ENCODE data around the gene F2RL1.

DNA sequence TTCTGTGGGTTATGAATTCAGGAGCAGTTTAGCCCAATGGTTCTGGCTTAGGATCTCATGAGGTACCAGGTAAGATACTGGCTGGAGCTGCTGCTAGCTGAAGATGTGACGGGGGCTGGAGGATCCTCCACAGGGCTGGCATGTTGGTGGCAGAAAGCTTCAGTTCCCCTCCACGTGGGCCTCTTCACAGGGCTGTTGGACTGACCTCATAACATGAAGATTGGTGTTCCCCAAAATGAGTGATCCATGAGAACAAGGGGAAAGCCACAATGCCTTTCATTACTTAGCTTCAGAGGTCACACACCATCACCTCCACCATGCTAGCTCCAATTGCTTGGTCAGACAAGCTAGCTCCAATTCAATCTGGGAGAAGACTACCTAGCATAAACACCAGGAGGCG is 22.5 kb downstream of the F2RL1 start:
- TF ChIP-seq, protein P1, sequence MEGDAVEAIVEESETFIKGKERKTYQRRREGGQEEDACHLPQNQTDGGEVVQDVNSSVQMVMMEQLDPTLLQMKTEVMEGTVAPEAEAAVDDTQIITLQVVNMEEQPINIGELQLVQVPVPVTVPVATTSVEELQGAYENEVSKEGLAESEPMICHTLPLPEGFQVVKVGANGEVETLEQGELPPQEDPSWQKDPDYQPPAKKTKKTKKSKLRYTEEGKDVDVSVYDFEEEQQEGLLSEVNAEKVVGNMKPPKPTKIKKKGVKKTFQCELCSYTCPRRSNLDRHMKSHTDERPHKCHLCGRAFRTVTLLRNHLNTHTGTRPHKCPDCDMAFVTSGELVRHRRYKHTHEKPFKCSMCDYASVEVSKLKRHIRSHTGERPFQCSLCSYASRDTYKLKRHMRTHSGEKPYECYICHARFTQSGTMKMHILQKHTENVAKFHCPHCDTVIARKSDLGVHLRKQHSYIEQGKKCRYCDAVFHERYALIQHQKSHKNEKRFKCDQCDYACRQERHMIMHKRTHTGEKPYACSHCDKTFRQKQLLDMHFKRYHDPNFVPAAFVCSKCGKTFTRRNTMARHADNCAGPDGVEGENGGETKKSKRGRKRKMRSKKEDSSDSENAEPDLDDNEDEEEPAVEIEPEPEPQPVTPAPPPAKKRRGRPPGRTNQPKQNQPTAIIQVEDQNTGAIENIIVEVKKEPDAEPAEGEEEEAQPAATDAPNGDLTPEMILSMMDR (IDR thresholded peaks at IDR 0.05), result no peak
- no peak for TF ChIP-seq EZH2 (IDR thresholded peaks at IDR 0.05; ENCODE audit: borderline replicate concordance, insufficient read depth, low read depth, low read length, poor library complexity, severe bottlenecking)
